Activated effector memory CD4-positive, alpha-beta T cell treated with Interleukin-2 at 50 U/mL for 16 hours (primary cell): ENCODE results near the gene CD48.
"Not testable (repeated sequence)": the region's sequence is repeated elsewhere in the genome, so short reads cannot be mapped to it uniquely, and the experiment has no call there.

Experiments used
- DNase-seq: peaks from one replicate; pipeline ENCODE4 v3.0.0-alpha.2; 2020

The CD48 gene

DNA sequence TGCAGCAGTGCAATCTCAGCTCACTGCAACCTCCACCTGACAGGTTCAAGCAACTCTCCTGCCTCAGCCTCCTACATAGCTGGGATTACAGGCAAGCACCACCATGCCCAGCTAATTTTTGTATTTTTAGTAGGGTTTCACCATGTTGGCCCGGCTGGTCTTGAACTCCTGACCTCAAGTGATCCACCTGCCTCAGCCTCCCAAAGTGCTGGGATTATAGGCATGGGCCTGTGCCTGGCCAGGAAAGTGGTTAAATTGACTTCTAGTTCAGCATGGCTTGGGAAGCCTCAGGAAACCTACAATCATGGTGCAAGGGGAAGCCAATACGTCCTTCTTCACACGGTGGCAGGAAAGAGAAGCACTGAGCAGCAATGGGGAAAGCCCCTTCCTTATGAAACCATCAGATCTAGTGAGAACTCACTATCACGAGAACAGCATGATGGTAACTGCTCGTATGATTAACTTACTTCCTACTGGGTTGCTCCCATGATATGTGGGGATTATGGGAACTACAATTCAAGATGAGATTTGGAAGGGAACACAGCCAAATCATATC, 981 bp upstream of the CD48 start:
- DNase-seq = peak; percentile 22

DNA sequence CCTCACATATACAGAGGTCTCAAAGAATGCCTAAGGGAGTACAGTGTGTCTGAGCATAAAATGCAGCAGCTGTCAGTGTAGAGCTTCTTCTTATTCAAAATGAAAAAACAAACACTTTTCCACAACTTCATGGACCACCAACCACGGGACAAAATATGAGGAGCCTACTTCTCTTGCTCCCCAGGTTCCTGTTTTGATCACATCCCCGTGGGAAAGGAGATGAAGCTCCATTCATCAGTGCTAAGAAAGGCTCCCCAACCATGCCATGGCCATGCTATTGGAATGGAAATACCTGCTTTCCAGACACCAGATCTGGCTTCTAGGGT, 383 bp downstream of the CD48 start:
- no peak for DNase-seq

DNA sequence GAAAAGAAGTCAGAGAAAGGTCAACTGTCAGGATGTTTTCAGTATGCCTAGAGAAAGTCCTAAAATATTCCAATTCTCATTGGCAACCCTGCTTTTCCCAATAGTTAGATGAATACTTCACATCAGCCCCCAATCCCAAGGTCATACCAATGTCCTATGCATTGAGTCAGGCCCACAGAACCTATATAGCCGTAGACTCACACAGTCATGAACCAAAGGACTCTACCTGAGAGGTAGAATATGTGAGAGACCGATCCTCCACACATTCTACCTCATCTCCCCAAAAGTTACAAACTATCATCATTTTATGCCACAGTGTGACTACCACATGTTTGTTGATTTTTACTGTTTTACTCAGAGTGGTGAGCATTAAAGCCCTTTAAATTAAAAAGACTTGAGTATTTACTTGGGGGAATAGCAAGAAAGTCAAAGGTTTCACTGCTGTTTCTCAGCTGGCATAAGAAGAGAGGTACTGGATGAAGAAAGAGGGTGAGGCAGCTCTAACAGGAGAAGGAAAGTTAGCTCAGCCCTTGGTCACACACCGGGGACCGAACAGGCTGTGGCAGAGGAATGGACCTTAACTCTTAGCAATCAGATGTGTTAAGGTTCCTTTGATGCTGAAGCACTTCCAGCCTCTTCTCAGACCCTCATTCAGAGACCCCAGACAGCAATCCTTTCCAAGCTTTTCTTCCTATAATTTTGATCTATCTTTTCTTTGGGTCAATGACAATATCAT, 937 bp downstream of the CD48 start:
- DNase-seq = no peak

DNA sequence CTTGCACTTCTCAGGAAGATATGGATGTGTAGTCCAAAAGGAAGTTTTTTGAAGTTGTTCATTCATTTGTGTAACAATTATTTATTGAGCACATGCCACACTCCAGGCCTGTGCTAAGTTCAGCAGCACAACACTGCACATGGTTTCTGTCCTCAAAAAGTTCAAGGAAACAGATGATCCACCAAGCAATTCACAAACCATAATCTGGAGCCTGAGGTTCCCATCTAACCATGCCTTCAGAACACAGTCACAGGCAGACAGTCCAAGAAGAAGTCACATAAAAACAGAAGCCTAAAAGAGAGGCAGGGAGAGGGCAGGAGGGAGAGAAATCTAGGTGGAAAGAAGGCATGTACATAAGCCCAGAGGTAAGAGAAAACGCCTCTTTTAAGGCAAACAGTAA, 1.9 kb downstream of the CD48 start:
- no peak for DNase-seq

DNA sequence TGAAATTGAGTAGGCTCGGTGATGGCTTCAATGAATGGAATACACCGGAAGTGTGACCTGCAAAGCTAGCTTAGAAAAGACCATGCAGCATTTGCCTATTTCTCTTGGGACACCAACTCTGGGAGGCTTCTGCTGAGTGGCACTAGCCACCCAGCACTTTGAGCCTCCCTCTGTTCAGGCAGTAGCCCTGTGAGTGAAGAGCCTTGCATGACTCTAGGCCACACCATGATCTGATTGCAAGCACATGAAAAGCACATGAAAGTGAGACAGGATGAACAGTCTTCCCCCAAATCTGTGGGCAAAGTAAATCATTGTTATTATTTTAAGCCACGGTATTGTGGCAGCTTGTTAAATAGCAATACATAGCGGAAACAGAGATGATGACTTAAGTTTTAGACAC, 2.8 kb downstream of the CD48 start:
- DNase-seq = peak; percentile 16

DNA sequence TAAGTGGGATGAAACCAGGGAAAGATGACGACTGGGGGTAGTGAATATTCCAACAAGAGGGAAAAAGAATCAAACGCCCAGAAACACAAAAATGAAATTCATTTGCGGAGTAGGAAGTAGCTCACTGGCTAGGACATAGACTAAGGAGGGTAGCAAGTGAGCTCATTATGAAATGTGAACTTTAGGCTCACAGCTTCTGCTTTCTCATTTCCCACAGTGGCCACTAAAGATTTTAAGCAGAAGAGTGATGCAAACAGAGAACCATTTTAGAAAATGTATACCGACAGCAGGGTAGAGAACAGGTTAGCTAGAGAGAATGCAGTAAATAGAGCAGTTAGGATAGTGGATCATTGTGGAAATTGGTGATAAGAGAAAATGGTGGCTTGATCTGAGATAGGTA, 3.5 kb downstream of the CD48 start:
- DNase-seq = no peak

DNA sequence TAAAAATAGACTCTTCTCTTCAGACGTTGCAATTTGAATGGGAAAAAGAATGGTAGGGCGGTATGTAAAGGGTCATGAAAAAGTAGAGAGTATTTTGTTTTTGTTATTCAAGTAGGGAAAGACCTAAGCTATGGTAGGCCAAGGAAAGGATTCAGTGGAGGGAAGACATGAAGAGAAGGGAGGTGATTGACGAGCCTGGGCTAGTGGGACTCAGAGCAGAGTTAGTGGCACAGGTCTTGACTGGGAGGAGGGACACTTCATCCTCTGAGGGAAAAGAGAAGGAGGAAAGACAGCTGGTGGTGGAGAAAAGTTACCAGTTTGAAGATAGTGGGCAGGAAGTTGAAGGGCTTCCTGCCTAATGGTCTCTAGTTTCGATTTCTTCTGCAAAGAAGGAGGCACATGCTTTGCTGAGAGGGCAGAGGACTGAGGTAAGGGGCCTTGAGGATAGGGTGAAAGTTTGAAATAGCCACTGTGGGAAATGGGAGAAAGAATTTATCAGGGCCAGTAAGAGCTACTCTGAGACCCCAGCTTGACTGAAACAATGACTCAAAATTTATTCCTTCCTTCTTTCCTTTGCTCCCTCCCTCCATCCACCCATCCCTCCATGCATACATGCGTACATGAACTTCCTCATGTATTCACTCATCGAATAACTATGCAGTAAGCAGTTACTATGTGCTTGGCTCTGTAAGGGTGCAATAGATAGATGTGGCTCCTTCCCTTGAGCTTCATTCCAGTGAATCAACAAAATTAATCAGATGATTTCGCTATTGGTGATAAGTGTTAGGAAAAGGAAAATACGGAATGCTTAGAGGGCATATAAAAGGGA, 4.2 kb downstream of the CD48 start:
- no peak for DNase-seq

DNA sequence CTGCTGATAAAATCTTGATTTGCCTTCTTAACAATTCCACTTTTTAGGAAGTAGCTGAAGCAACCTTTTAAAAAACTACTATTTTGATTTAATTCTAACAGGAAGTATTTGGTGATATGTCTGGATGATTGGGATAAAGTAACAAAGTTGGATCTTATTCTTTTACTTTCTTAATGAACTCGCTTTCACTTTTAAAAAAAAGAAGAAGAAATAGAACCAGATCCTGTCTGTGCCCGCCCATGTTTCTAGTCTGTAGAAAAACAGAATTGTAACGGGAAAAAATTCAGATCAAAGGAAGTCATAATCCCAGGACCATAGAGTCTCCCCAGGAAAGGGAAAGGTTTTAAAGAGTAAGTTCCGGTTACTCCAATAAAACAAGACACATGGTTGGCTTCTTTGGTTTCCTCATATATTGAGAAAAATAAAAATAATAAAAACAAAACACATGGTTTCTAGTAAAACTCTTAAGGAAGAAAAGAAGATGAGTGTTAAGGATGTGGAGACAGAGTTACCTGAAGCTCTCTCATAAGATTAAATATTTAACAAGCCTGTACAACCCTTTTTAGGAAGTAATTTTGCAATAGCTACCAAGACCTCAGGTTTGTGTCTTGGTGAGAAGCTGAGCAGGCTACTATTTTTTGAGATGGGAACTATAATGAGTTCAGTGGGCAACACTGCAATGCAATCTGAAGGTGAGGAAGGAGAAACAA, 4.9 kb downstream of the CD48 start:
- no peak for DNase-seq

DNA sequence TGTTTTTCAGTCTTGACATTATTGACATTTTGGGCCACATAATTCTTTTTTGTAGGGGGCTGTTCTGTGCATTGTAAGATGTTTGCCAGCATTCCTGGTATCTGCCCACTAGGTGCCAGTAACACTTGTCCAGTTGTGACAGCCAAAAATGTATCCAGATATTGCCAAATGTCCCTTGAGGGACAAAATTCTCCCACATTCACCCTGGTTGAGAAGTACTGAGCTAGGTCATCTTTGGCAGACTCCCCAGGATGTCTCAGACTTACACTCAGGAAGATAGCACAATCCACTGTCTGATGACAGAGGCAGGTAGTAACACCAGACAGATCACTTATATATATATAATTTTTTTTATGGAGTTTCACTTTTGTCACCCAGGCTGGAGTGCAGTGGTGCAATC, 5.9 kb downstream of the CD48 start:
- DNase-seq = no peak

DNA sequence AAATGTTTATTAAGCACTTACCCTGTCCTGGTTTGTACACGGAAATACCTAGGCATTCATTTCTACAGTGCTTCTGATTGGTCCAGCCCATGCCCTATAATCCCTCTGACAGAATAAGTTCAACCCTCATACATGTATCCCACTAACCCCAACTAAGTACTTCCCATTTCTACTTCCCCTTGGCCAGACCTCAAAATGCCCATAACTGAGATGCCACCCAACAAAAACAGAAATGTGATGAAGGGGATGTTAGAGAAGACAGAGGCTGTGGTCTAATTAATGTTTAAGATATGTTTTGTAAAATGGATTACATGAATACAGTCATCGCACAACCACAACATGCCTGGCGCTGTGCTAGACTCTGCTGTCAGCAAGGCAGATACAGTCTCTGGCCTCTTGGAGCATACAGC, 6.4 kb downstream of the CD48 start:
- not testable (repeated sequence) for DNase-seq

DNA sequence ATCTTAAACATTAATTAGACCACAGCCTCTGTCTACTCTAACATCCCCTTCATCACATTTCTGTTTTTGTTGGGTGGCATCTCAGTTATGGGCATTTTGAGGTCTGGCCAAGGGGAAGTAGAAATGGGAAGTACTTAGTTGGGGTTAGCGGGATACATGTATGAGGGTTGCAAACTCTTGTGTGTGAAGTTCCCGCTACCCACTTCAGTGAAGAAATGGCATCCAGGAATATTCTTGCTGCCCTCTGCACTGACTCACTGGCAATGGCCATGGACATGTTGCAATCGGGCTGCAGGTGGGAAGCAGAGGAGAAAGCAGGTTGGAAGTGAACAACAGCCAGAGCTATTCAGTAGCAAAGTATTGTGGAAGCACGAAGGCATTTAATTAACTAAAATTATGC, 7.4 kb downstream of the CD48 start:
- DNase-seq = no peak

DNA sequence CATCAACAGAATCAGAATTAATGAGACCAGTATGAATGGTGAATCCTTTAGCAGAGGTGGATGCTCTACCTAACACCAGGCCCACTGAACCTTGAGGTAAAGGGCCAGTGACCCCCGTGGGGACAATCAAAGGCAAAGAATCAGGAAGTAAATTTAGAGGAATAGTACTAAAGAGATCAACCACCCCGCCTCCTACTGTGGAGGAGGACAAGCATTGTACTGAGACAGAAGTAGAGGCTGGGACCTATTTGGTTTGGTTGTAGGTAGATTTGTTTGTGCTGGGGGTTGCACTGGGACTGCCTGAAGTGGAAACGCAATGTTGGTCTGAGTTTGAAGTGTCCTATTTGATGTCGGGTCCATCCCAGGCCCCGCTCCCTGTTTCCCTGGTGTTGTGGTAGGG, 9.5 kb downstream of the CD48 start:
- DNase-seq = no peak

DNA sequence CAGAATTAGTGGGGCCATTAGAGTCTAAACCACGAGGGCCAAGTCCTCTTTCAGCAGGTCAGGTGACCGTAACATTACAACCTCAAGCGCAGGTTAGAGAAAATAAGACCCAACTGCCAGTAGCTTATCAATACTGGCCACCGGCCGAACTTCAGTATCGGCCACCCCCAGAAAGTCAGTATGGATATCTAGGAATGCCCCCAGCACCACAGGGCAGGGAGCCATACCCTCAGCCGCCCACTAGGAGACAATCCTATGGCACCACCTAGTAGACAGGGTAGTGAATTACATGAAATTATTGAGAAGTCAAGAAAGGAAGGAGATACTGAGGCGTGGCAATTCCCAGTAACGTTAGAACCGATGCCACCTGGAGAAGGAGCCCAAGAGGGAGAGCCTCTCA, 19.2 kb downstream of the CD48 start:
- DNase-seq = not testable (repeated sequence)

DNA sequence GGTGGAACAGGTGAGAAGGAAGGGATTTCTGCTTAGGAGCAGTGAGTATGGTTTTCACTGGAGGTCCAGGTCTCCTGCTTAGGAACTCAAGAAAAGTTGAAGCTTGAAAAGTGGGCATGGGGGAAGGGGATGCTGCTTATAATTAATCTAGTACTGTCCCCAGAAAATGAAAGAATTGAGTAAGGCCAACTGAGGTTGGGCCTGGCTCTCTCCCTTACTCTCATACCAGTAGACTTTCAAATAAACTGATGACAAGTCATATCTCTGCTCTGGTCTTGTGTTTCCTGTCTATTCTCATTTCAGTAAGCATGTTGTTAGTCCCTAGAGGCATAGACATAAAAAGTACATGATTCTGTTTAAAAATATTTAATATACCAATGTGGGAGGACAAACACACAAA, 26.4 kb downstream of the CD48 start:
- no peak for DNase-seq

DNA sequence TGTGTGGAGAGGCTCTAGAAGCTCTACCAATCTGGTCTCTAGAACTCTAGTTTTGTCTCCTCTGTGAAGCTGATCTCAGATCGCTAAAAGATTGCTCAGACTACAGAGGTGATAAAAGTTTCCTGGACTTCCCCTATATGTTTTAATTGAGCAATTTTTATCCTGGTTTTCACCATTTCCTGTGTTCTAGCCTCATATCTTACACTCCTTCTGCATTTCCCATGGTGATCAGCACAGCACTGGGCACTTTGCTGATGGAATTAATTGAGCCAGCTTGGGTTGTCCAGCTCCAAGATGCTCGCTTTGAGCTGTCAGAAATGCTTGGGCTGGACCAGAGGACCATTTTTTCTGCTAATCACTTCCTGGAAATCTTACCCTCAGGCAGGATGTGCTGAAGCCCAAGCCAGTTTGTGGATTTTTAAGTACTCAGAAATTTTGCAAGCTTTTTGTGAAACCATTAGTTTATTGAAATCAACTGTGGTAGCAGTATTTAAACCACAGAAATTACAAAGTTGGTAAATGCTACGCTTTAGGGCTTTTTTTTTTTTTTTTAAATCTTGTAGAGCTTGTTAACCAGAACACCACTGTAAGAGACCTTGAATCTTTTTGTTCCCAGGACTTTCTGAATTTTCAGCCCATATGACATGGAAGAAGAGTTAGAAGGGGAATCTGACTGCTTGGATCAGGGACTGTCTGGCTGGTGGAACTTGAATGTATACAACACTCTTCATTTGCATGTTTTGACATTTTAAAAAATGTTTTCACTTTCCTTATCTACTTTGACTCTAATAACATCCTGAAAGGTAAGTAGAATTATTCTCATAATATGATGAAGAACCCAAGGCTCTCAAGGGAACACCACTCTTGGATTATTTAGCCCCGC, 28.4 kb downstream of the CD48 start:
- no peak for DNase-seq

DNA sequence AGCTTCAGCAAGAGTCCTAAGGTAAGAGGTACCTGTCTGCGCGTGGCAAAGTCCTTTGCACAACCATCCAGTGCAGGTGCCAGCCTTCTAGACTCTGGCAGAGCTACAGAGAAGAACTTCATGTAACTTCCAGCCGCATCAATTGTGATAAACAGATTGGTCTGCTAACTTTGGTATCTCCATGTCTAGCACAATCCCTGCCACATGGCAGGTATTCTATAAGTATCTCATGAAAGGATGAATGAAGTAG, 29.8 kb downstream of the CD48 start:
- no peak for DNase-seq

DNA sequence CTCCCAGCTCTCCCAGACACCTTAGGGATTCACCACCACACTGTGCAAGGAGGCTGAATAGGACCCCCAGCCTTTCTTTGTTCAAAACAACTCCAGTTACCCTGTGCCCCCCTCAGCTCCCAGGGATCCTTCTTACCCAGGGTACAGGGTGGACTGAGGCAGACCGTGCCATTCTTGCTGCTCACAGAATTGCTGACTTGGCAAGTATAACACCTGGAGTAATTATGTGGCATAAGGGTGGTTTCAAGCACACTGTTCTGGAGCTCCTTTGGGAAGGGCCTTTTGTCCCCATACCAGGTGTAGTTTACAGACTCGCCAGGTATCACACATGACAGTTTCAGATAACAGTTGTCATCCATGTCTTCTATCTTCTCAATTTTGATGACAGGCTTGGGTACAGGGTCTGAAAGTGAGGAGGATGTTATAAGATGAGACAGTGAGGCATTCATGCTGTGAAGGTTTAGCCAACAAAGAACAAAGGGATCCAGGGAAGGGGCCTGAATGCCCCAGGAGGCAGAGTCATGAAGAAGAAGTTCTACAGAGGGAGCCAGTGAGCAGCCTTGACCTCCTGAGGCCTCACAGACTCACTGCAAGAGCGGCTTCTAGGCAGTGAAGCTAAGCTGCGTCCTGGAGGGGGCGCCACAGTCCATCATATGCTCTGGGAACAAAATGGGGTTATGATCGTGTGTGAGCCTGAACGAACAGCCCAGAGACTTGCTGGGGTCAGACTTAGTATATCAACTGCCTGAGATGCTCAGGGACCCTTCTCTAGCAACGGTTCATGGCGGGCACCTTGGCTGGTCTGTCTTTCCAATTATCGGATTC, 30.3 kb downstream of the CD48 start:
- peak; percentile 78 for DNase-seq

DNA sequence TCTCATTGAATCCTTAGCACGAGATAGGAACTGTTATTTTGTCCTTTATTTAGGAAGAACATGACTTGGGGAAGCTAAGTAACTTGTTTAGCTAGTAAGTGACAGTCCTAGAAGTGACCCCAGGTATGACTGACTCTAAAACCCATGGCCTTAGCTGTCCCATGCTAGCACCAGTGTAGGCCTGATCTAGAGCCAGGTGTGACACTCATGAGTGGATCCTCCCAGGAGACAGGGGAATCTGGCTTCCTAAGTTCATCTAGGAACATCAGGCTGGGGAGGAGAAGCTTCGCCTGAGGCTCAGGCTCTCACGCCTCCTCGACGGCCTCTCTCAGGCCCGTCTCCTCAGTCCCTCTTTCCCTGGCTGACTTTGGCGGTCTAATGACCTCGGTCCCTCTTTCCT, 31.2 kb downstream of the CD48 start:
- no peak for DNase-seq

DNA sequence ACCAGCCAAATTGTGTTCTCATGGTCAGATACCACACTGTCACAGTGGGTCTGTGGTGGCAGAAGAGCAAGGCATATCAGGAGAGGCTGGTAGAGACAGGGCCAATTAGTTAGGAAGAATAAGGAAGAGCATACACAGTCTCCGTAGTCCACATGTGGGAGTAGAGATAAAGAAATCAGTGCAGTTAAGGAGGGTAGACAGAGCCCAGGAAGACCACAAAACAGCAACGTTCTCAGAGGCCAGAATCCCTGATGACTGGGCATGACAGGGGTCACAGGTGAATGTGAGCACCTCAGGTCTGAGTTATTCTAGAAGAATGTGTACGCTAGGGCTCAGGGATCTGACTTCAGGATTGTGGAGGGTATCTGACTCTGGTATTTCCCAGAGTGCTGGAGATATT, 31.7 kb downstream of the CD48 start:
- no peak for DNase-seq

DNA sequence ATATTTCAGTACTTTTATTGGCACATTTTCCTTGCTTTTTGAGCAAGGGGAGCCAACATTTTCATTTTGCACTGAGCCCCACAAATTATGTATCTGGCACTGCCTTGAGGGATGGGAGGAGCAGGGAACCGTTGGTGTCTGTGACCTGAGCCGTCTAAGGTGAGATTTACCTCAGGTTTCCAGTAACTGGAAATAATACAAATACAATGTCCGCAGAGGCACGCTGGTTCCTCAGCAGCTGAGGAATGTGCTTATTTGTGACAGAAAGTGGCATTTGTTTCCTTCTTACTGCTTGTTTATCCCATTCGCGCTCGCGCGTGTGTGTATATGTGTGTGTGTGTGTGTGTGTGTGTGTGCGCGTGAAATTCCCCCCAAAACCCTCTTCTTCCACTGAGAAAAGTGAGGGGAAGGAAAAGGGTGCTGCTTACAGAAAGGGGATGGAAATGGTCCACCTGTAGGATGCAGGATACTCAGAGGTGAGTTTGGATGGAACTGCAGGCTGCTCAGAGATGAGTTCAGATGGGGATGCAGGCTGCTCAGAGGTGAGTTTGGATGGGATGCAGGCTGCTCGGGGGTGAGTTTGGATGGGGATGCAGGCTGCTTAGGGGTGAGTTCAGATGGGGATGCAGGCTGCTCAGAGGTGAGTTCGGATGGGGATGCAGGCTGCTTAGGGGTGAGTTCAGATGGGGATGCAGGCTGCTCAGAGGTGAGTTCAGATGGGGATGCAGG, 34.6 kb downstream of the CD48 start:
- no peak for DNase-seq

DNA sequence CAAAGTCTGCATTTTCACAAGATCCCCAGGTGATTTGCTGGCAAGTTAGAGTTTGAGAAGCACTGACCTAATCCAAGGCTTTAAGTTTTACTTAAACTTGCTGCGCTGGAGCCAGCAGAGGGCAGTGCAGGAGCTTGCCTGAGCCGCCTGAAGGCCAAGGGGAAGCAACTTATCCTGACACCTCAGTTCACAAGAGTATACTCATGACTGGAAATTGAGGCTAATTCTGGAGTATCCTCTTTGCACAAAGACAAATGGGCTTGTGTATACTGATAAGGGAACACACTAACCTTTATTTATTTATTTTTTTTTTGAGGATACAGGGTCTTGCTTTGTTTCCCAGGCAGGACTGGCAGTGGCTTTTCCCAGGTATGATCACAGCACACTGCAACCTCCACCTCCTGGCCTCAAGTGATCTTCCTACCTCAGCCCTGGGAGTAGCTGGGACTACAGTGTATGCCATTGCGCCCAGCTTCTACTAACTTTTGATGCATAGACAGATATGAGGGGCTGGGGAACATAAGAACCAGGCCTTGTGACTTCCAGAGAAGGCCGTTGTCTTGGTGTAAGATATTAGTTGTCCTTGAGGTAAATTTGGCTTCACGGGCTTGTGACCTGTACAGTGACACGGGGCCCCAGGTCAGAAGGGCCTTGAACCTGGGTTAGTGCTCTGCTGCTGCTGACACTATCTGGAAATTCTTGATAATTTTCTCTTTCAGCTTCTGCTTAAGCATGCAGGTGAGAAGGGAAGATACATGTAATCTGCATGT, 35.8 kb downstream of the CD48 start:
- peak; percentile 64 for DNase-seq
